CD4-positive, alpha-beta memory T cell (primary cell): ENCODE data around the gene VPS4A. TPM values are rescaled to one million over a fixed set of nuclear protein-coding genes. Genes with fewer than 3 reads are reported as not detected.
"Not testable (repeated sequence)": the region's sequence is repeated elsewhere in the genome, so short reads cannot be mapped to it uniquely, and the experiment has no call there.

Experiments
- CTCF ChIA-PET: fragments of 350-600 bp; sonication (Branson Sonifier 250); formaldehyde crosslinking; loops from one replicate; lab custom pipeline; 2021; ENCODE audit warnings: inconsistent platforms; ENCODE audit not compliant: partially characterized antibody; lab: Charles Lee
- POLR2A ChIA-PET: fragments of 350-600 bp; sonication (Branson Sonifier 250); formaldehyde crosslinking; loops from one replicate; lab custom pipeline; 2021; ENCODE audit not compliant: partially characterized antibody; lab: Charles Lee
- DNase-seq, 5 donors: peaks; one replicate each; pipeline versions ENCODE4 v3.0.0 to v3.0.0-alpha.2; 2020 to 2022; ENCODE audit warnings: mixed read lengths in 1 of 5
- H3K27ac ChIP-seq: one replicate; pipeline ENCODE4 v1.7.0; 2013; ENCODE audit warnings: low read depth, low read length
- H3K27me3 ChIP-seq: 2 replicates; pipeline ENCODE4 v1.7.0; 2013; ENCODE audit warnings: mild to moderate bottlenecking, low read length, moderate library complexity; ENCODE audit not compliant: insufficient read depth
- H3K36me3 ChIP-seq: 2 replicates; pipeline ENCODE4 v1.7.0; 2013; ENCODE audit warnings: mild to moderate bottlenecking, low read length, moderate library complexity; ENCODE audit not compliant: insufficient read depth
- H3K4me1 ChIP-seq: 2 replicates; pipeline ENCODE4 v1.7.0; 2013; ENCODE audit warnings: mild to moderate bottlenecking, low read length, moderate library complexity; ENCODE audit not compliant: insufficient read depth
- H3K4me3 ChIP-seq, 2 donors: one replicate each; pipeline ENCODE4 v1.7.0; 2013; ENCODE audit warnings: low read length in 2 of 2, mild to moderate bottlenecking in 1 of 2
- H3K9me3 ChIP-seq, 2 donors: one replicate each; pipeline ENCODE4 v1.7.0; 2013; ENCODE audit warnings: low read length in 2 of 2, control low read depth in 1 of 2; ENCODE audit not compliant: control insufficient read depth in 1 of 2
- H3K27ac Mint-ChIP-seq, 7 donors: one replicate each; pipeline ENCODE4 v1.8.0; 2020 to 2021; ENCODE audit warnings: mixed read lengths in 7 of 7, mild to moderate bottlenecking in 6 of 7, inconsistent platforms in 3 of 7, moderate library complexity in 3 of 7
- H3K27me3 Mint-ChIP-seq, 2 donors: one replicate each; pipeline ENCODE4 v1.8.0; 2020 to 2021; ENCODE audit warnings: mixed read lengths in 2 of 2
- H3K36me3 Mint-ChIP-seq, 2 donors: one replicate each; pipeline ENCODE4 v1.8.0; 2020 to 2021; ENCODE audit warnings: mixed read lengths in 2 of 2, inconsistent platforms in 1 of 2, mild to moderate bottlenecking in 1 of 2
- H3K4me1 Mint-ChIP-seq, 4 donors: one replicate each; pipeline ENCODE4 v1.8.0; 2020 to 2021; ENCODE audit warnings: mixed read lengths in 4 of 4, mild to moderate bottlenecking in 1 of 4
- H3K4me3 Mint-ChIP-seq, 8 donors: one replicate each; pipeline ENCODE4 v1.8.0; 2020 to 2021; ENCODE audit warnings: mixed read lengths in 8 of 8, mild to moderate bottlenecking in 7 of 8, moderate library complexity in 6 of 8, inconsistent platforms in 3 of 8
- H3K9me3 Mint-ChIP-seq, 8 donors: one replicate each; pipeline ENCODE4 v1.8.0; 2020 to 2021; ENCODE audit warnings: mixed read lengths in 8 of 8, mild to moderate bottlenecking in 5 of 8, inconsistent platforms in 3 of 8, moderate library complexity in 1 of 8
- intact Hi-C: fragments of 100-400 bp; cut with micrococcal nuclease; formaldehyde crosslinking; loops from one replicate; pipeline ENCODE4 v1.15.1; 2023
- polyA plus RNA-seq, 2 donors: library from polyadenylated mRNA; unstranded; fragments of 300-500 nt; fragmentation: Illumina TruSeq; gene quantifications; one replicate each; pipeline ENCODE4 v1.2.3, GENCODE V29; 2021
- total RNA-seq, 2 experiments: library from RNA; stranded (reverse); gene quantifications; one replicate each; pipeline ENCODE4 v1.2.3, GENCODE V29; 2021

The VPS4A gene
- total and polyA plus RNA-seq, 4 experiments from 2014 or later, result 27.2 to 48.3 (median 44.0) TPM

GRCh38 chr16:69351309-69352027, 40.3 kb downstream of the VPS4A start, which contains the start of gene TMED6:
Gene TMED6, minus strand, starts transcription at chr16:69351786. Its CDS starts 33 bp downstream, at chr16:69351753.
- DNase-seq, result no peak
- Mint-ChIP-seq H3K9me3 (peaks cover 0 to 2% (median 0%) of the 10 kb centered on the region in 8 donors), H3K27ac (peak within 1 kb of the TSS in 2 of 7 donors; percentile 15 to 68), H3K36me3 (peaks cover 9 to 48% of the 10 kb centered on the region in 2 donors), H3K4me1 (peaks cover 0 to 4% (median 1%) of the 10 kb centered on the region in 4 donors), H3K4me3 (no peak within 1 kb of the TSS), H3K27me3 (no peaks in the 10 kb centered on the region)
- H3K27ac ChIP-seq, result no peak within 1 kb of the TSS
- H3K9me3 ChIP-seq, result no peaks in the 10 kb centered on the region
- intact Hi-C loops, result no loop called here
- no peak within 1 kb of the TSS for H3K4me3 ChIP-seq
- CTCF ChIA-PET, result no interaction called here
- H3K27me3 ChIP-seq, result no peaks in the 10 kb centered on the region
- POLR2A ChIA-PET, result interaction anchor here (0.6 to 0.9 kb wide), 3 partner anchors 22 to 411 kb away, joined by 3 to 6 read pairs (median 3); partner anchors contain the start of gene WWP2
- H3K36me3 ChIP-seq, result peaks cover 7% of the 10 kb centered on the region
- no peaks in the 10 kb centered on the region for H3K4me1 ChIP-seq

- H3K27ac Mint-ChIP-seq, POLR2A ChIA-PET, intact Hi-C loops, H3K4me3 ChIP-seq, H3K27me3 ChIP-seq, CTCF ChIA-PET, DNase-seq, H3K4me1 ChIP-seq, H3K4me3 Mint-ChIP-seq, H3K27ac ChIP-seq, H3K4me1 Mint-ChIP-seq, H3K27me3 Mint-ChIP-seq, H3K9me3 ChIP-seq, H3K9me3 Mint-ChIP-seq: not testable (repeated sequence)
- peaks cover 22 to 60% of the 10 kb centered on the region in 2 donors for H3K36me3 Mint-ChIP-seq
- H3K36me3 ChIP-seq, result peaks cover 16% of the 10 kb centered on the region
Observed at GRCh38 chr16:69360070-69360469, 48.9 kb downstream of the VPS4A start.

GRCh38 chr16:69363281-69363717, 52.1 kb downstream of the VPS4A start:
- no peak for DNase-seq
- CTCF ChIA-PET, result no interaction called here
- Histone ChIP-seq H3K4me3 (no peak overlapping the region), H3K27me3 (no peaks in the 10 kb centered on the region), H3K4me1 (no peaks in the 10 kb centered on the region), H3K36me3 (peaks cover 27% of the 10 kb centered on the region), H3K27ac (no peak overlapping the region), H3K9me3 (no peaks in the 10 kb centered on the region)
- POLR2A ChIA-PET, result no interaction called here
- peaks cover 0 to 1% (median 0%) of the 10 kb centered on the region in 8 donors for H3K9me3 Mint-ChIP-seq
- no peak overlapping the region for H3K4me3 Mint-ChIP-seq
- peaks cover 32 to 62% of the 10 kb centered on the region in 2 donors for H3K36me3 Mint-ChIP-seq
- H3K27me3 Mint-ChIP-seq, result no peaks in the 10 kb centered on the region
- intact Hi-C loops, result no loop called here
- H3K27ac Mint-ChIP-seq, result peak overlapping the region in 4 of 7 donors; percentile 14 to 83 (median 32)
- peaks cover 9 to 14% (median 12%) of the 10 kb centered on the region in 4 donors for H3K4me1 Mint-ChIP-seq

GRCh38 chr16:69364088-69364487, 52.9 kb downstream of the VPS4A start:
- no peaks in the 10 kb centered on the region for H3K27me3 ChIP-seq
- Mint-ChIP-seq H3K4me3 (no peak overlapping the region), H3K27ac (peak overlapping the region in 2 of 7 donors; percentile 22 to 54), H3K9me3 (peaks cover 0 to 1% (median 0%) of the 10 kb centered on the region in 8 donors), H3K36me3 (peaks cover 32 to 70% of the 10 kb centered on the region in 2 donors), H3K4me1 (peaks cover 9 to 14% (median 12%) of the 10 kb centered on the region in 4 donors), H3K27me3 (no peaks in the 10 kb centered on the region)
- no peaks in the 10 kb centered on the region for H3K4me1 ChIP-seq
- no peak overlapping the region for H3K27ac ChIP-seq
- intact Hi-C loops, result no loop called here
- no peak overlapping the region for H3K4me3 ChIP-seq
- peaks cover 32% of the 10 kb centered on the region for H3K36me3 ChIP-seq
- ChIA-PET POLR2A (interaction anchor here (0.8 kb wide), 1 partner anchor 22 kb away, joined by 3 read pairs; the partner anchor contains the start of gene TERF2), CTCF (no interaction called here)
- no peaks in the 10 kb centered on the region for H3K9me3 ChIP-seq
- no peak for DNase-seq

GRCh38 chr16:69365901-69366300, 54.8 kb downstream of the VPS4A start:
- peaks cover 0 to 1% (median 0%) of the 10 kb centered on the region in 8 donors for H3K9me3 Mint-ChIP-seq
- intact Hi-C loops, result no loop called here
- peak overlapping the region in 2 of 7 donors; percentile 62 to 85 for H3K27ac Mint-ChIP-seq
- H3K4me1 Mint-ChIP-seq, result peaks cover 9 to 21% (median 16%) of the 10 kb centered on the region in 4 donors
- no peak overlapping the region for H3K27ac ChIP-seq
- no peak overlapping the region for H3K4me3 Mint-ChIP-seq
- H3K9me3 ChIP-seq, result no peaks in the 10 kb centered on the region
- CTCF ChIA-PET, result no interaction called here
- no peak for DNase-seq
- POLR2A ChIA-PET, result interaction anchor here (0.6 kb wide), 1 partner anchor 11 kb away, joined by 3 read pairs; no protein-coding TSS in a partner anchor
- H3K4me1 ChIP-seq, result no peaks in the 10 kb centered on the region
- H3K27me3 Mint-ChIP-seq, result no peaks in the 10 kb centered on the region
- peaks cover 44 to 79% of the 10 kb centered on the region in 2 donors for H3K36me3 Mint-ChIP-seq
- no peak overlapping the region for H3K4me3 ChIP-seq
- no peaks in the 10 kb centered on the region for H3K27me3 ChIP-seq
- peaks cover 47% of the 10 kb centered on the region for H3K36me3 ChIP-seq

GRCh38 chr16:69366431-69366830, 55.3 kb downstream of the VPS4A start:
- Histone ChIP-seq H3K4me1 (no peaks in the 10 kb centered on the region), H3K4me3 (no peak overlapping the region), H3K9me3 (no peaks in the 10 kb centered on the region), H3K27ac (no peak overlapping the region), H3K27me3 (no peaks in the 10 kb centered on the region), H3K36me3 (peaks cover 48% of the 10 kb centered on the region)
- Mint-ChIP-seq H3K27me3 (no peaks in the 10 kb centered on the region), H3K4me3 (no peak overlapping the region), H3K4me1 (peaks cover 9 to 21% (median 15%) of the 10 kb centered on the region in 4 donors), H3K9me3 (peaks cover 0 to 1% (median 0%) of the 10 kb centered on the region in 8 donors), H3K36me3 (peaks cover 45 to 78% of the 10 kb centered on the region in 2 donors), H3K27ac (peak overlapping the region in 3 of 7 donors; percentile 12 to 75 (median 66))
- POLR2A ChIA-PET, result interaction anchor here (0.6 kb wide), 1 partner anchor 11 kb away, joined by 3 read pairs; no protein-coding TSS in a partner anchor
- CTCF ChIA-PET, result no interaction called here
- intact Hi-C loops, result no loop called here
- no peak for DNase-seq

GRCh38 chr16:69367980-69368379, 56.8 kb downstream of the VPS4A start:
- no peak overlapping the region for H3K27ac ChIP-seq

More at GRCh38 chr16:69367980-69368379, 56.8 kb downstream of the VPS4A start:
- intact Hi-C loops, result no loop called here
- ChIA-PET POLR2A (no interaction called here), CTCF (no interaction called here)
- DNase-seq, result no peak
- Histone ChIP-seq H3K9me3 (no peaks in the 10 kb centered on the region), H3K36me3 (peaks cover 48% of the 10 kb centered on the region), H3K4me1 (no peaks in the 10 kb centered on the region), H3K4me3 (no peak overlapping the region), H3K27me3 (no peaks in the 10 kb centered on the region)
- H3K27me3 Mint-ChIP-seq, result no peaks in the 10 kb centered on the region
- H3K9me3 Mint-ChIP-seq, result no peaks in the 10 kb centered on the region
- peaks cover 0 to 25% (median 9%) of the 10 kb centered on the region in 4 donors for H3K4me1 Mint-ChIP-seq
- H3K36me3 Mint-ChIP-seq, result peaks cover 45 to 76% of the 10 kb centered on the region in 2 donors
- peak overlapping the region in 2 of 7 donors; percentile 42 to 52 for H3K27ac Mint-ChIP-seq
- H3K4me3 Mint-ChIP-seq, result no peak overlapping the region
